ENCODE measurements around the gene RBM48.

GRCh38 chr7:92498557-92498956 is 30.0 kb upstream of the RBM48 start:
- no peak for TF ChIP-seq CTCF (IDR thresholded peaks at IDR 0.05; ENCODE audit: low read depth, low read length)
- TF ChIP-seq POLR2A (IDR thresholded peaks at IDR 0.05; ENCODE audit: extremely low read depth, insufficient read length) = no peak
- no peak for TF ChIP-seq MYC (IDR thresholded peaks at IDR 0.05; ENCODE audit: low read depth, low read length)

All from NB4 (cell line).